ENCODE data around the gene SLC39A9. TPM values are rescaled to one million over a fixed set of nuclear protein-coding genes. Genes with fewer than 3 reads are reported as not detected.

Gene SLC39A9
- total RNA-seq, 1 experiment from 2014 or later = 80.2 TPM

- ChIA-PET RAD21 (ENCODE audit: low non-redundant PET in 1 of 2, low total read pairs in 2 of 2, uncharacterized antibody in 2 of 2, unreplicated experiment in 2 of 2) (no interaction called here), CTCF (no interaction called here), POLR2A (no interaction called here)
- no peak overlapping the region for H2AFZ ChIP-seq (ENCODE audit: low read depth, low read length, poor library complexity, severe bottlenecking)
- DNase-seq (ENCODE audit: low read depth, low spot score) = no peak
- H3K9ac ChIP-seq (ENCODE audit: low read length) = no peak overlapping the region
- H3K9me2 ChIP-seq (ENCODE audit: insufficient read depth) = no peaks in the 10 kb centered on the region
- 0 out of 2 replicates have a peak, but pooled peaks cover 4% of the 10 kb centered on the region for H4K20me1 ChIP-seq (ENCODE audit: insufficient read depth)
- H3K27me3 ChIP-seq (ENCODE audit: insufficient read depth, low read length) = no peaks in the 10 kb centered on the region
- intact Hi-C loops (cut with micrococcal nuclease) = no loop called here
- H3K4me2 ChIP-seq (ENCODE audit: low read length) = no peak overlapping the region
- no TSS peak for BruUV-seq (replicated peaks)
- H3K9me3 ChIP-seq (ENCODE audit: control insufficient read depth in 1 of 2, insufficient read depth in 1 of 2, low read depth in 1 of 2, low read length in 2 of 2) = no peaks in the 10 kb centered on the region
- ATAC-seq = no peak
- H3K4me1 ChIP-seq (ENCODE audit: control insufficient read depth in 1 of 2, insufficient read depth in 2 of 2, low read length in 2 of 2) = peaks cover 0 to 6% of the 10 kb centered on the region in 2 experiments; a peak in 2 of 4 replicates
- H3K36me3 ChIP-seq (ENCODE audit: control insufficient read depth in 1 of 2, insufficient read depth in 2 of 2, low read length in 2 of 2) = peaks cover 0 to 5% of the 10 kb centered on the region in 2 experiments; a peak in 1 of 4 replicates
- H3K27ac ChIP-seq (ENCODE audit: low read depth, low read length) = no peak overlapping the region
- H3K79me2 ChIP-seq (ENCODE audit: insufficient read depth, low read length) = peaks cover 39% of the 10 kb centered on the region
- TF ChIP-seq CEBPB (IDR thresholded peaks at IDR 0.05; ENCODE audit: low read depth) = no peak
- no peak for TF ChIP-seq ELF1 (IDR thresholded peaks at IDR 0.05; ENCODE audit: borderline replicate concordance, low read depth)
- TF ChIP-seq FOSL1 (IDR thresholded peaks at IDR 0.05; ENCODE audit: low read depth) = no peak
- TF ChIP-seq ZNF274 (IDR thresholded peaks at IDR 0.05; ENCODE audit: low read depth, low read length) = no peak
- no peak for TF ChIP-seq CTCF (IDR thresholded peaks at IDR 0.05 in 2 of 3, conservative IDR thresholded peaks at IDR 0.05 in 1 of 3; ENCODE audit: borderline replicate concordance in 1 of 3, insufficient read depth in 1 of 3, low read depth in 2 of 3, low read length in 2 of 3)
- no peak overlapping the region for H3K4me3 ChIP-seq (replicated peaks in 1 of 2; ENCODE audit: low read depth in 1 of 2, low read length in 2 of 2)
These were observed 43.5 kb downstream of the SLC39A9 start for GRCh38 chr14:69441948-69442347.

GRCh38 chr14:69443296-69443805 is 44.9 kb downstream of the SLC39A9 start:
- ChIA-PET POLR2A (no interaction called here), RAD21 (ENCODE audit: low non-redundant PET in 1 of 2, low total read pairs in 2 of 2, uncharacterized antibody in 2 of 2, unreplicated experiment in 2 of 2) (no interaction called here), CTCF (no interaction called here)
- peaks cover 31% of the 10 kb centered on the region for H3K79me2 ChIP-seq (ENCODE audit: insufficient read depth, low read length)
- no peaks in the 10 kb centered on the region for H3K9me2 ChIP-seq (ENCODE audit: insufficient read depth)
- H3K4me1 ChIP-seq (ENCODE audit: control insufficient read depth in 1 of 2, insufficient read depth in 2 of 2, low read length in 2 of 2) = peaks cover 0 to 6% of the 10 kb centered on the region in 2 experiments; a peak in 2 of 4 replicates
- H3K4me3 ChIP-seq (replicated peaks in 1 of 2; ENCODE audit: low read depth in 1 of 2, low read length in 2 of 2) = no peak overlapping the region
- intact Hi-C loops (cut with micrococcal nuclease) = no loop called here
- H3K9me3 ChIP-seq (ENCODE audit: control insufficient read depth in 1 of 2, insufficient read depth in 1 of 2, low read depth in 1 of 2, low read length in 2 of 2) = no peaks in the 10 kb centered on the region
- no peak overlapping the region for H3K9ac ChIP-seq (ENCODE audit: low read length)
- H2AFZ ChIP-seq (ENCODE audit: low read depth, low read length, poor library complexity, severe bottlenecking) = no peak overlapping the region
- no peak for ATAC-seq
- no peak for DNase-seq (ENCODE audit: low read depth, low spot score)
- no TSS peak for BruUV-seq (replicated peaks)
- H3K4me2 ChIP-seq (ENCODE audit: low read length) = peak overlapping the region; percentile 16; the same call in 1 of the 2 replicates
- 0 out of 2 replicates have a peak, but pooled peaks cover 4% of the 10 kb centered on the region for H4K20me1 ChIP-seq (ENCODE audit: insufficient read depth)
- no peak overlapping the region for H3K27ac ChIP-seq (ENCODE audit: low read depth, low read length)
- H3K36me3 ChIP-seq (ENCODE audit: control insufficient read depth in 1 of 2, insufficient read depth in 2 of 2, low read length in 2 of 2) = peaks cover 0 to 5% of the 10 kb centered on the region in 2 experiments; a peak in 1 of 4 replicates
- no peaks in the 10 kb centered on the region for H3K27me3 ChIP-seq (ENCODE audit: insufficient read depth, low read length)
- TF ChIP-seq CTCF (IDR thresholded peaks at IDR 0.05 in 2 of 3, conservative IDR thresholded peaks at IDR 0.05 in 1 of 3; ENCODE audit: borderline replicate concordance in 1 of 3, insufficient read depth in 1 of 3, low read depth in 2 of 3, low read length in 2 of 3) (no peak), POLR2A (IDR thresholded peaks at IDR 0.05; ENCODE audit: borderline replicate concordance, extremely low read depth, insufficient read depth, insufficient read length) (no peak), RAD21 (IDR thresholded peaks at IDR 0.05; ENCODE audit: low read depth) (no peak), ZNF274 (IDR thresholded peaks at IDR 0.05; ENCODE audit: low read depth, low read length) (no peak), REST (IDR thresholded peaks at IDR 0.05; ENCODE audit: low read depth) (no peak), CBX3 (IDR thresholded peaks at IDR 0.05; ENCODE audit: low read depth) (no peak), JUND (IDR thresholded peaks at IDR 0.05) (no peak), CEBPB (IDR thresholded peaks at IDR 0.05; ENCODE audit: low read depth) (no peak), YY1 (IDR thresholded peaks at IDR 0.05; ENCODE audit: extremely low read depth, insufficient replicate concordance, low read depth, low read length) (no peak)
